ENCODE results near the gene CAPN13.

GRCh38 chr2:30680121-30680520 is 127.1 kb downstream of the CAPN13 start:
- TF ChIP-seq, protein P1, sequence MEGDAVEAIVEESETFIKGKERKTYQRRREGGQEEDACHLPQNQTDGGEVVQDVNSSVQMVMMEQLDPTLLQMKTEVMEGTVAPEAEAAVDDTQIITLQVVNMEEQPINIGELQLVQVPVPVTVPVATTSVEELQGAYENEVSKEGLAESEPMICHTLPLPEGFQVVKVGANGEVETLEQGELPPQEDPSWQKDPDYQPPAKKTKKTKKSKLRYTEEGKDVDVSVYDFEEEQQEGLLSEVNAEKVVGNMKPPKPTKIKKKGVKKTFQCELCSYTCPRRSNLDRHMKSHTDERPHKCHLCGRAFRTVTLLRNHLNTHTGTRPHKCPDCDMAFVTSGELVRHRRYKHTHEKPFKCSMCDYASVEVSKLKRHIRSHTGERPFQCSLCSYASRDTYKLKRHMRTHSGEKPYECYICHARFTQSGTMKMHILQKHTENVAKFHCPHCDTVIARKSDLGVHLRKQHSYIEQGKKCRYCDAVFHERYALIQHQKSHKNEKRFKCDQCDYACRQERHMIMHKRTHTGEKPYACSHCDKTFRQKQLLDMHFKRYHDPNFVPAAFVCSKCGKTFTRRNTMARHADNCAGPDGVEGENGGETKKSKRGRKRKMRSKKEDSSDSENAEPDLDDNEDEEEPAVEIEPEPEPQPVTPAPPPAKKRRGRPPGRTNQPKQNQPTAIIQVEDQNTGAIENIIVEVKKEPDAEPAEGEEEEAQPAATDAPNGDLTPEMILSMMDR (IDR thresholded peaks at IDR 0.05) = no peak
- no peak for TF ChIP-seq POLR2A (IDR thresholded peaks at IDR 0.05)

All from heart left ventricle (tissue), 13 donors.